ENCODE measurements around the gene EVX2.
A peak's percentile ranks its signal among the peaks of the same experiment; 100 is the strongest.

The EVX2 gene

GRCh38 chr2:176081376-176081836 is 2.4 kb downstream of the EVX2 start:
- DNase-seq = no peak

GRCh38 chr2:176080540-176081375 is 3.0 kb downstream of the EVX2 start:
- no peak for DNase-seq

GRCh38 chr2:176079831-176080539 is 3.8 kb downstream of the EVX2 start:
- no peak for DNase-seq

- no peak for DNase-seq
These were observed 4.4 kb downstream of the EVX2 start for GRCh38 chr2:176079285-176079830.

DNA sequence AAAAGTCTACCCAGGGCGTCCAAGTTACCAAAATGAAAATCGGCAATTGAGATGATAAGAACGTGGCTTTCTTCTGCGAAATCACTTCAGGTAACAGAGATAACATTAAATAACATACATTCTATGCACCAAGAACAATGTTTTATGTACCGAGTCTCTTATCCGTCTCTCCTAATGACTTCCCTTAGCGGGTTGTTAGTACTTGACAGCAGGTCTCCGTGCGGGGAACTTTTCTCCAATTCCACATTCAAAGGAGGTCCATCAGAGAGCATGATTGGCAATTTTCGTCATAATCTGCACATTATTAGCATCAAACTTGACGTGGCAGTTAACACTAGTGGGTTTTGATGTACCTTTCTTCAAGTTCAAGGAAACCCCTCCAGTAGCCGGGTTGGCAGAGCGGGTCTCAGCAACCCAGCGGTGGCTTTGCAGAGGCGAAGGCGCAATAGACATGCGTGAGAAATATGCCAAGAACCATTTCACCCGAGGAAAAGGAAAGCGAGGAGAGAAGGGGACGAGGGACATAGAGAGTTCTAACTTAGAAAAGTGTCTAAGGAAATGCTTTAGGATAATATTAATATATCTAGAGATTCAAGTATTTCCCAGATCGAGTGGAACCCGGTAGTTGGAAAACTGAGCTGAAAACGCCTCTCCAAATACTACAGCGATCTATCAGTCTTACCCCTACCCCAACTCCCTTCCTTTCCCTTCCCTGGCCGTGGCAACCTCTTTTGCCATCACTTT is 5.0 kb downstream of the EVX2 start:
- DNase-seq = no peak

- DNase-seq = no peak
These were observed 7.0 kb downstream of the EVX2 start for GRCh38 chr2:176076796-176077195.

DNA sequence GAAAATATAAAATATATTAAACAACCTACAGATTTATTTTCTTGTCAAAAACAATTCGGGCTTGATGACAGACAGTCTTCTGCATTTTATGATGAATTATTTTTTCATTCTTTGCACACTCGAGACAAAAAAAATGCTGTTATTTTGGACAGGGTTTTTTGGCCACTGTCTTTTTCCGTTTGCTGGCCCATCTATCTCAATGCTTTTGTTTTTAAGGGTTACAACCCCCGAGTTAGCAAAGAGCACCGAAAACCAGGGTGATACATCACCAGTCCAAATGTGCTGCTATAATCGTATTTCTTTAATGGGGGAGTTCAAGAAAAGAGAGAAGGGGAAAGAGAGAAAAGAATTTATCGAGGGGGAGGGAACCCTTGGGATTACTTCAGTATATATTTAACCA is 7.7 kb downstream of the EVX2 start:
- no peak for DNase-seq

- DNase-seq = no peak
These were observed 8.3 kb downstream of the EVX2 start for GRCh38 chr2:176075481-176075880.

GRCh38 chr2:176074919-176075425 is 8.8 kb downstream of the EVX2 start:
- no peak for DNase-seq

DNA sequence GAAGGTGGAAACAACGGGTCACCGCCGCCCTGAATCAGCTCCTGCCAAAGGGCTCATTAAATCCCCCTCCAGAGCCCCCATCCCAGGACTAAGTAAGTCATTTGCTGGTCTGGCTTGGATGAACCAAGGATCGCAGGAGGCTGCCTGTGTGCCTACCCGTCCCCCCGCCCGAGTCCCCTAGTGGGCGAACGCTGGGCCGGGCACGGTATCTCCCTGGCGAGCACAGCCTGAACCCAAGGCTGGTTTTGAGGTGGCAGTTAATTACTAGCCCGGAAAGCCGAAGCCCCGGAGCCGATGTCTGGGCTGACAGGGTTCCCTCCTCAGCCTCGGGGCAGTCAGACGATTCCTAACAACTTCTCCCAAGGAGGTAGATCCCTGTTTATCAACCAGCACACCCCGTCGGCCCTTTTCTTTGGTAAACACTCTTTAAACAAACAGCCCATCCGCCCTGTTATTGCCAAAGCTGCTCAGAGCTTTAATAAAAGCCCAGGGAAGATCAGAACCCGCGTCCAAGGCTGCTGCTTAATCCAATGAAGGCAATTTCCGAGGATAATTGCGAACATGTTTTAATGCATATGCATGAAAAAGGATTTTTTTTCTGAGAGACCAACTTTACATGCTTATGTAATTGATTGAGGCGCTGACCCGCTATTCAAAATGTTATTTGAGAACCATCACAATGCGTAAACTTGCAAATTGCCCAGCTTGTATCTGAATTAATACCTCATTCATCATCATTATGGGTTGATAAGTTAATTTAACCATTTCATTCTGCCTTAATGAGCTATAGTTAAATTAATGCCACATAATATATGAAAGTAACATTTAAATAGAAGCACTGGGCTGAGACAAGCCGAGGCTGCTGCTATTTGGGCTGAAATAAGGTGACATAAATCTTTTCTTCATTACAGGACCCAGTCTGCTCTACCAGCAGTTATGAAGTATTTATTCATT is 10.5 kb downstream of the EVX2 start:
- DNase-seq = no peak

- DNase-seq = no peak
These were observed 11.5 kb downstream of the EVX2 start for GRCh38 chr2:176072292-176072669.

- no peak for DNase-seq
These were observed 12.2 kb downstream of the EVX2 start for GRCh38 chr2:176071330-176072291.

GRCh38 chr2:176068419-176068832 is 15.3 kb downstream of the EVX2 start:
- no peak for DNase-seq

DNA sequence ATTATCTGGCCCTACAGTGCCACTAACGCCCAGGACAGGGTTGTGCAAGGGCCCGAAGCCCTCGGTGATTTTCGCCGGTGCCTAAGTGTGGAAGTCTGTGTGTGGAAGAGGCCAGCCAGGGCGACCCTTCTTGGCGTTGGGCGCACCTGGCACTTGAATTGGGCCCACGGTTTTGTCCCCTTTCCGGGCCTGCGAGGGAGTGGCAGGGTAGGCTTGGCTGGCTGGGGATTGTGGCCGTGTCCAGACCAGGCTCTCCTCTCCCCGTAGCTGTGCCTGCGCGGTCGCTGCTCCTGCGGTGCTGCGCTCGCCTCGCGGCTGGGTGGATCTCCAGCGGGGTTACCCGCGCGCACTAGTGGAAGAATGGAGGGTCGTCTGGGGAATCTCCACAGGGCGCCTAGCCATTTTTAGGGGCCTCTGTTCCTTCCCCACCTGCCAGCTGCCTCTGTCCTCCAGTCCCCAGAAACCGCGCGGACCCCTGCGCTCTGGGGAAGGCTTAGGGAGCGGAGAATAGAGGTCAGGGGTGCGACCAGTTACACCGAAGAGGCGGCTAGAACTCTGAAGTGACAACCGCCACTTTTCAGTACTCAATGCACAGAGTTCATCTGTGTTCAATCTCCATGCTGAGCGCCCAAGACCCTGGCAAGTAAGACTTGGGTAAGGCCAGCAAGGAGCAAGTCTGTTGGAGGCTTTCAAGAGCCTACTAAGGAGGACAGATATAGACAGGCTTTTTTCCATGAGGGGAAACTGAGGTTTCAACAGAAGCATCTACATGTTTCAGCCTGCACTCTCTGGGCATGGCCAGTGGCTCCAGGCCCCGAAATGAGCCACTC is 16.0 kb downstream of the EVX2 start:
- DNase-seq = no peak

GRCh38 chr2:176066645-176067588 is 16.8 kb downstream of the EVX2 start:
- DNase-seq = no peak

- DNase-seq = peak; percentile 11
These were observed 19.8 kb downstream of the EVX2 start for GRCh38 chr2:176063958-176064357.

DNA sequence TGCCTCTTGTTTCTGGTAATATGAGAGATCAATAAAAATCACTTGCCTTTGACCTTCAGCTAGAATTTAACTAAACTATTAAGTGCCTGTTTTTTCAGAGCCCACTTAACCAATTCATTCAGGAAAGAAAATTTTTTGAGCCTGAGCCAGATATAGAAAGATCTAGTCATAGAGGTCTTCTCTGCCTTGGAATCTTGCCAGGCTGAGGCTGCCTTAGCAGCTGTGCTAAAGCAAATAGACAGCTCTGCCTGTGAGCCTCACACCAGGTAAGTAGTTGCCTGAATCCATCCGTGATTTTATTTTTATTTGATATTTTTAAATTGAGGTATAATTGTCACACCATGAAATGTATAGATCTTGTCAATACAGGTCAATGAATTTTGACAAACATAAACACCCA is 27.4 kb downstream of the EVX2 start:
- no peak for DNase-seq

- peak; percentile 76 for DNase-seq
These were observed 44.4 kb downstream of the EVX2 start for GRCh38 chr2:176039375-176039774.

Data from MV-4-11 (cell line).